SK-N-SH (cell line): Measurements from ENCODE around the gene ARFIP1.

ENCODE experiments used
- CTCF ChIP-seq: fragments of 200-600 bp; sonication (generic); IDR thresholded peaks from 2 replicates; pipeline ENCODE4 v1.6.1; 2017; ENCODE audit warnings: antibody characterized with exemption, mild to moderate bottlenecking, moderate library complexity
- FOXJ3 ChIP-seq: sonication (generic); formaldehyde crosslinking; IDR thresholded peaks from 2 replicates; pipeline ENCODE4 v1.5.1; 2020; ENCODE audit warnings: mild to moderate bottlenecking, missing genetic modification reagents
- MAX ChIP-seq: IDR thresholded peaks from 2 replicates; pipeline ENCODE4 v1.4.0; 2012; ENCODE audit warnings: low read depth
- MEF2A ChIP-seq: IDR thresholded peaks from 2 replicates; pipeline ENCODE4 v1.4.0; 2012; ENCODE audit warnings: low read depth, borderline replicate concordance
- NRF1 ChIP-seq: IDR thresholded peaks from 2 replicates; pipeline ENCODE4 v1.6.1; 2012; ENCODE audit warnings: low read depth, mild to moderate bottlenecking, low read length
- RAD21 ChIP-seq: IDR thresholded peaks from 2 replicates; pipeline ENCODE4 v1.6.1; 2012; ENCODE audit warnings: mild to moderate bottlenecking, low read length
- REST ChIP-seq: IDR thresholded peaks from 2 replicates; pipeline ENCODE4 v1.6.1; 2012; ENCODE audit warnings: mild to moderate bottlenecking, low read depth, low read length, moderate library complexity
- YY1 ChIP-seq: IDR thresholded peaks from 2 replicates; pipeline ENCODE4 v1.4.0; 2012; ENCODE audit warnings: low read depth, mild to moderate bottlenecking
- ZBTB33 ChIP-seq: IDR thresholded peaks from 2 replicates; pipeline ENCODE4 v1.4.0; 2012; ENCODE audit warnings: low read depth, borderline replicate concordance

- TF ChIP-seq CTCF: no peak
- TF ChIP-seq FOXJ3: no peak
- TF ChIP-seq NRF1: no peak
- TF ChIP-seq ZBTB33: no peak
- no peak for TF ChIP-seq REST
- no peak for TF ChIP-seq RAD21
- no peak for TF ChIP-seq MAX
- TF ChIP-seq YY1: no peak
- TF ChIP-seq MEF2A: no peak
Measured at GRCh38 chr4:152777488-152777887, 2.3 kb upstream of the ARFIP1 start.
